GM12878 (cell line): ENCODE results near the gene AGBL2. TPM values are rescaled to one million over a fixed set of nuclear protein-coding genes. Genes with fewer than 3 reads are reported as not detected.

Experiments used
- MEF2B ChIP-seq: fragments of 450-650 bp; IDR thresholded peaks from 2 replicates; pipeline ENCODE4 v1.6.1; 2018; ENCODE audit warnings: mild to moderate bottlenecking, moderate library complexity; ENCODE audit not compliant: partially characterized antibody, poor library complexity, severe bottlenecking
- MTA3 ChIP-seq: IDR thresholded peaks from 2 replicates; pipeline ENCODE4 v1.6.1; 2012; ENCODE audit warnings: low read length, inconsistent platforms, borderline replicate concordance
- NR2C1 ChIP-seq: fragments of 450-650 bp; IDR thresholded peaks from 2 replicates; pipeline ENCODE4 v1.6.1; 2017; ENCODE audit warnings: antibody characterized with exemption, mild to moderate bottlenecking, moderate library complexity
- SREBF2 ChIP-seq: IDR thresholded peaks from 2 replicates; pipeline ENCODE4 v1.6.1; 2012; ENCODE audit warnings: mild to moderate bottlenecking, low read length
- STAT3 ChIP-seq: IDR thresholded peaks from 2 replicates; pipeline ENCODE4 v1.6.1; 2011; ENCODE audit warnings: low read depth, low read length, improper control_type of control experiment
- ZNF384 ChIP-seq: IDR thresholded peaks from 2 replicates; pipeline ENCODE4 v1.6.1; 2012; ENCODE audit warnings: low read depth, mild to moderate bottlenecking, low read length, improper control_type of control experiment, borderline replicate concordance
- polyA plus RNA-seq, 11 experiments: library from polyadenylated mRNA; depleted of rRNA in 4 of 11; unstranded in 6 of 11; stranded (reverse) in 5 of 11; fragments of >200 nt; fragmentation: Nextera tagmentation in 4 of 11; fragmentation: Illumina TruSeq in 1 of 11; extraction: Ambion mirVana in 4 of 11; extraction: Trizol in 1 of 11; gene quantifications; 1 replicate in 1 of 11; 2 replicates in 10 of 11; pipeline versions ENCODE4 v1.2.1 to v1.2.3, GENCODE V29; 2011 to 2016; ENCODE audit warnings: inconsistent platforms in 2 of 11, missing spikeins in 2 of 11, low read depth in 1 of 11
- total RNA-seq, 4 experiments: library from RNA; depleted of rRNA in 3 of 4; stranded (reverse); fragments of >200 nt in 3 of 4; fragmentation: Illumina TruSeq in 1 of 4; extraction: Trizol in 1 of 4; gene quantifications; 2 replicates each; pipeline versions ENCODE4 v1.2.1 to v1.2.3, GENCODE V29; 2013 to 2021
- TF ChIP-seq, protein P1 (sequence below): fragments of 450-650 bp; IDR thresholded peaks from 2 replicates; pipeline ENCODE4 v1.6.1; 2017; ENCODE audit warnings: low read depth, mild to moderate bottlenecking, moderate library complexity
- TF ChIP-seq, protein P2 (sequence below), 3 experiments: IDR thresholded peaks in 2 of 3; conservative IDR thresholded peaks in 1 of 3; 2 replicates each; pipeline ENCODE4 v1.5.1; 2011; ENCODE audit warnings: low read depth in 3 of 3, low read length in 3 of 3, mild to moderate bottlenecking in 3 of 3, control low read depth in 2 of 3, moderate library complexity in 2 of 3, inconsistent platforms in 1 of 3, mixed read lengths in 1 of 3; ENCODE audit not compliant: control insufficient read depth in 2 of 3, insufficient read depth in 1 of 3; ENCODE audit errors: extremely low read depth in 1 of 3
- TF ChIP-seq, protein P3 (sequence below): fragments of 450-650 bp; IDR thresholded peaks from 2 replicates; pipeline ENCODE4 v1.6.1; 2017; ENCODE audit warnings: mild to moderate bottlenecking, moderate library complexity

Gene AGBL2
- total and polyA plus RNA-seq, 10 of the 15 experiments (the other 5 are each of a cell fraction or from before 2014, with no cell fraction given) = 0.93 to 12.2 (median 2.9) TPM

DNA sequence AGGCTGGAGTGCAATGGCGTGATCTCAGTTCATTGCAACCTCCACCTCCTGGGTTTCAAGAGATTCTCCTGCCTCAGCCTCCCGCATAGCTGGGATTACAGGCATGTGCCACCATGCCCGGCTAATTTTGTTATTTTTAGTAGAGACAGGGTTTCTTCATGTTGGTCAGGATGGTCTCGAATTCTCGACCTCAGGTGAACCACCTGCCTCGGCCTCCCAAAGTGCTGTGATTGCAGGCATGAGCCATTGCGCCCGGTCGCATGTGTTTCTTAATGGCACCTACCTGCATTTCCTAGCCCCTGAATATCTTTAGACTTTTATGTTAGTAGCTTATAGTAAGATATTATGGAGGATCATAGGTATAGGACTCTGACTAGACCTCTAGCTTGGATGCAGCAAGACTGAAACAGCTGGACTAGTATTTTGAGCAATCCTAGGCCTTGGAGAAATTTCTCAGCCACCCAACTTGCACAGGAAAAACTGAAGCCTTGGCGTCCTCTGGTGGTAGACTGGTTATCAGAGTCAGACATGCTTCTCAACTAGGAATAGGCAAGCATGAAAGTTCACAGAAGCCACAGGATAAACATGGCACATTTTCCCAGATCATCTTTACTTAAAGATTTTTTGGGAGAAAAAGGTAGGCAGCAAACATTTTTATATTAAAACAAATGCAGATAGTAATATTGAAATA lies 98.3 kb downstream of the AGBL2 start (continued):
- TF ChIP-seq, protein P1, sequence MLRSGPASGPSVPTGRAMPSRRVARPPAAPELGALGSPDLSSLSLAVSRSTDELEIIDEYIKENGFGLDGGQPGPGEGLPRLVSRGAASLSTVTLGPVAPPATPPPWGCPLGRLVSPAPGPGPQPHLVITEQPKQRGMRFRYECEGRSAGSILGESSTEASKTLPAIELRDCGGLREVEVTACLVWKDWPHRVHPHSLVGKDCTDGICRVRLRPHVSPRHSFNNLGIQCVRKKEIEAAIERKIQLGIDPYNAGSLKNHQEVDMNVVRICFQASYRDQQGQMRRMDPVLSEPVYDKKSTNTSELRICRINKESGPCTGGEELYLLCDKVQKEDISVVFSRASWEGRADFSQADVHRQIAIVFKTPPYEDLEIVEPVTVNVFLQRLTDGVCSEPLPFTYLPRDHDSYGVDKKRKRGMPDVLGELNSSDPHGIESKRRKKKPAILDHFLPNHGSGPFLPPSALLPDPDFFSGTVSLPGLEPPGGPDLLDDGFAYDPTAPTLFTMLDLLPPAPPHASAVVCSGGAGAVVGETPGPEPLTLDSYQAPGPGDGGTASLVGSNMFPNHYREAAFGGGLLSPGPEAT = no peak
- no peak for TF ChIP-seq NR2C1
- TF ChIP-seq SREBF2 = no peak
- no peak for TF ChIP-seq MTA3
- TF ChIP-seq, protein P2, sequence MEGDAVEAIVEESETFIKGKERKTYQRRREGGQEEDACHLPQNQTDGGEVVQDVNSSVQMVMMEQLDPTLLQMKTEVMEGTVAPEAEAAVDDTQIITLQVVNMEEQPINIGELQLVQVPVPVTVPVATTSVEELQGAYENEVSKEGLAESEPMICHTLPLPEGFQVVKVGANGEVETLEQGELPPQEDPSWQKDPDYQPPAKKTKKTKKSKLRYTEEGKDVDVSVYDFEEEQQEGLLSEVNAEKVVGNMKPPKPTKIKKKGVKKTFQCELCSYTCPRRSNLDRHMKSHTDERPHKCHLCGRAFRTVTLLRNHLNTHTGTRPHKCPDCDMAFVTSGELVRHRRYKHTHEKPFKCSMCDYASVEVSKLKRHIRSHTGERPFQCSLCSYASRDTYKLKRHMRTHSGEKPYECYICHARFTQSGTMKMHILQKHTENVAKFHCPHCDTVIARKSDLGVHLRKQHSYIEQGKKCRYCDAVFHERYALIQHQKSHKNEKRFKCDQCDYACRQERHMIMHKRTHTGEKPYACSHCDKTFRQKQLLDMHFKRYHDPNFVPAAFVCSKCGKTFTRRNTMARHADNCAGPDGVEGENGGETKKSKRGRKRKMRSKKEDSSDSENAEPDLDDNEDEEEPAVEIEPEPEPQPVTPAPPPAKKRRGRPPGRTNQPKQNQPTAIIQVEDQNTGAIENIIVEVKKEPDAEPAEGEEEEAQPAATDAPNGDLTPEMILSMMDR (IDR thresholded peaks at IDR 0.05 in 2 of 3, conservative IDR thresholded peaks at IDR 0.05 in 1 of 3; ENCODE audit: control insufficient read depth in 2 of 3, extremely low read depth in 1 of 3, insufficient read depth in 1 of 3, low read depth in 3 of 3, low read length in 3 of 3) = peak; percentile 77 to 89 (median 77)
- no peak for TF ChIP-seq ZNF384
- no peak for TF ChIP-seq MEF2B
- TF ChIP-seq STAT3 = no peak
- TF ChIP-seq, protein P3, sequence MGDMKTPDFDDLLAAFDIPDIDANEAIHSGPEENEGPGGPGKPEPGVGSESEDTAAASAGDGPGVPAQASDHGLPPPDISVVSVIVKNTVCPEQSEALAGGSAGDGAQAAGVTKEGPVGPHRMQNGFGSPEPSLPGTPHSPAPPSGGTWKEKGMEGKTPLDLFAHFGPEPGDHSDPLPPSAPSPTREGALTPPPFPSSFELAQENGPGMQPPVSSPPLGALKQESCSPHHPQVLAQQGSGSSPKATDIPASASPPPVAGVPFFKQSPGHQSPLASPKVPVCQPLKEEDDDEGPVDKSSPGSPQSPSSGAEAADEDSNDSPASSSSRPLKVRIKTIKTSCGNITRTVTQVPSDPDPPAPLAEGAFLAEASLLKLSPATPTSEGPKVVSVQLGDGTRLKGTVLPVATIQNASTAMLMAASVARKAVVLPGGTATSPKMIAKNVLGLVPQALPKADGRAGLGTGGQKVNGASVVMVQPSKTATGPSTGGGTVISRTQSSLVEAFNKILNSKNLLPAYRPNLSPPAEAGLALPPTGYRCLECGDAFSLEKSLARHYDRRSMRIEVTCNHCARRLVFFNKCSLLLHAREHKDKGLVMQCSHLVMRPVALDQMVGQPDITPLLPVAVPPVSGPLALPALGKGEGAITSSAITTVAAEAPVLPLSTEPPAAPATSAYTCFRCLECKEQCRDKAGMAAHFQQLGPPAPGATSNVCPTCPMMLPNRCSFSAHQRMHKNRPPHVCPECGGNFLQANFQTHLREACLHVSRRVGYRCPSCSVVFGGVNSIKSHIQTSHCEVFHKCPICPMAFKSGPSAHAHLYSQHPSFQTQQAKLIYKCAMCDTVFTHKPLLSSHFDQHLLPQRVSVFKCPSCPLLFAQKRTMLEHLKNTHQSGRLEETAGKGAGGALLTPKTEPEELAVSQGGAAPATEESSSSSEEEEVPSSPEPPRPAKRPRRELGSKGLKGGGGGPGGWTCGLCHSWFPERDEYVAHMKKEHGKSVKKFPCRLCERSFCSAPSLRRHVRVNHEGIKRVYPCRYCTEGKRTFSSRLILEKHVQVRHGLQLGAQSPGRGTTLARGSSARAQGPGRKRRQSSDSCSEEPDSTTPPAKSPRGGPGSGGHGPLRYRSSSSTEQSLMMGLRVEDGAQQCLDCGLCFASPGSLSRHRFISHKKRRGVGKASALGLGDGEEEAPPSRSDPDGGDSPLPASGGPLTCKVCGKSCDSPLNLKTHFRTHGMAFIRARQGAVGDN = no peak
